ENCODE measurements around the gene CTDSPL2.
"Not testable (repeated sequence)": the region's sequence is repeated elsewhere in the genome, so short reads cannot be mapped to it uniquely, and the experiment has no call there.

Gene CTDSPL2

GRCh38 chr15:44537735-44538240 is 110.4 kb downstream of the CTDSPL2 start:
- DNase-seq (ENCODE audit: low read depth, low spot score) = no peak

DNA sequence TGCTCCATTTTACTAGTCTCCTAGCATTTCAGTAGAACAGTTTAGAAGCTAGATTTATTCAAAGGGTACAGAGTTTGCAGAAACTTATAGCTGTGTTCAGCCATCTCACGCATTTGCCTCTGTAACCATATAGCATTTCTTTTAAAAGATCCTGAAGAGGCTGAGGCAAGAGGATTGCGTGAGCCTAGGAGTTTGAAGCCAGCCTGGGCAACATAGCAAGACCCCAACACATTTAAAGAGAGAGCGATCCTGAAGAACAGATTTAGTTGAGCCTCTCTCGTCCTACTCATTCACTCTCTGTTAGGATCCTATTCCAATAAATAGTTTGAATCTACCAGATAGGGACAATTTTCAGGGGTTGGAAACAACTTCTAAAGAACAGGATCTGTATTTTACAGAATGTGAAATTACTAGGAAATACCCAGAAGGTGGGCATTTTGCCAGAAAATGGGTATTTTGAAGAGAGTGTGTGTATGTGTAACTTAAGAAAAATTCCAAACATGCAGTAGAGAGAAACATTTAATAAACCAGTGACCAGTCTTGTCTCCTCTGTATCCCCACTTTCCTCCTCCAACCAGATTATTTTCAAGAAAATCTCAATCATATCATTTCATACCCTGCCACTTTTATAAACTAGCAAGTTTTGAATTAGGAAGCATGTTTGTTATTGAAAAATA is 114.0 kb downstream of the CTDSPL2 start:
- no peak for DNase-seq (ENCODE audit: low read depth, low spot score)

- no peak for DNase-seq (ENCODE audit: low read depth, low spot score)
Observed at GRCh38 chr15:44542596-44542995, 115.2 kb downstream of the CTDSPL2 start.

GRCh38 chr15:44544745-44545144 is 117.3 kb downstream of the CTDSPL2 start:
- DNase-seq (ENCODE audit: low read depth, low spot score) = not testable (repeated sequence)

DNA sequence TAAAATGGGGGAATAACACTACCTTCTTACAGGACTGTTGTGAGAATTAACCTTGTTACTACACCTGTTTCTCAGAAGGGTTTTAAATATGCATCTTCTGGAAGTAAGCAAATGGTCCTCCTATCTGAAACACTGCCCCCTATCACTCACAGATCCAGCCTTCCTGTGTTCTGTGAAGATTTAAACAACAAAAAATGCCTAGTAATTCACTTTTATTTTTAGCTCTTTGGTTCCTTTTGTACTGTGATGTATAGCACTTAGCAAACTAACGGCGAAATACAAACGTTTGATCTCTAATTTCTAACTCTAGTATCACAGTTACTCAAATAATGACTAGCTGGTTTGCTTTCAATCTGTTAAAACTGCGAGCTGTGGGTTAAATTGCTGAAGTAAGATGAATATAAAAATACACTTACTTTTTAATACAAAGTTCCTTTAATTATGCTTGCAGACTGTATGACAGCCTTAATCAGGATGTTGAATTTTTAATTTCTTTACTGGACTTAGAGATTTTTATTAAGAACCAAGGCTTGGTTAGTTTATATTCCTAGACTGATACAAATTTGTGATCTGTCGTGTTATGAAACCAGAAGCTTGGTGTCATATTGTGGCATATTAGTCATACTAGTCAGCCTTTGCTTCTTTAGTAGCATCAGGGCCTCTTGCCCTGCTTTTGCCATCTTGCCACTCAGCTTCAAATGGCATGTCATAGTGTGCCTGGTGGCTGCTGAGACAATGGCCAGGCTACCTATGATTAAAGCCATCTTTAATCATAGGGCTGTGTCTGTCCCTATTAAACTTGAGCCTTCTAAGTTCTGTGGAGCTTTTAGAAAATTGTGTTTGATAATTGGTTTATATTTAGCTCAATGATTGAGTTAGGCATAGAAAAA is 118.7 kb downstream of the CTDSPL2 start:
- peak; percentile 28 for DNase-seq (ENCODE audit: low read depth, low spot score)

GRCh38 chr15:44549152-44549551 is 121.7 kb downstream of the CTDSPL2 start:
- not testable (repeated sequence) for DNase-seq (ENCODE audit: low read depth, low spot score)

GRCh38 chr15:44550256-44550655 is 122.8 kb downstream of the CTDSPL2 start:
- no peak for DNase-seq (ENCODE audit: low read depth, low spot score)

DNA sequence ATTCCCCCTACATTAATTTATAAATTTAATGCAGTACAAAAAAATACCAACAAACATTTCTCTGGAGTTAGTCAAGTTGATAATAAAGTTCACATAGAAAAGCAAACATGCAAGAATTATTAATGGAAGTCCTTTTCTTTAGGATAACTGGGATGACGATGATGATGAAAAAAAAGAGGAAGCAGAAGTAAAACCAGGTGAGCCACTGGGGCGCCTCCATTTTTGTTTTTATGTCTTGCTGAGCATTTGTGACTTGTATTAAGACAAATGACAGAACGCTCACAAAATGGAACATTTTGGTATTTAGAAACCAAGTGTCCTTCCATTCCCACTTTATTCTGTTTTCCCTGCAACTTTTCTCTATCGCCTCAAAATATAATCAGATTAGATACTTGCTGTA is 123.3 kb downstream of the CTDSPL2 start:
- no peak for DNase-seq (ENCODE audit: low read depth, low spot score)

- no peak for DNase-seq (ENCODE audit: low read depth, low spot score)
Observed at GRCh38 chr15:44554934-44555723, 127.7 kb downstream of the CTDSPL2 start.

- DNase-seq (ENCODE audit: low read depth, low spot score) = not testable (repeated sequence)
Observed at GRCh38 chr15:44560926-44561325, 133.5 kb downstream of the CTDSPL2 start.

DNA sequence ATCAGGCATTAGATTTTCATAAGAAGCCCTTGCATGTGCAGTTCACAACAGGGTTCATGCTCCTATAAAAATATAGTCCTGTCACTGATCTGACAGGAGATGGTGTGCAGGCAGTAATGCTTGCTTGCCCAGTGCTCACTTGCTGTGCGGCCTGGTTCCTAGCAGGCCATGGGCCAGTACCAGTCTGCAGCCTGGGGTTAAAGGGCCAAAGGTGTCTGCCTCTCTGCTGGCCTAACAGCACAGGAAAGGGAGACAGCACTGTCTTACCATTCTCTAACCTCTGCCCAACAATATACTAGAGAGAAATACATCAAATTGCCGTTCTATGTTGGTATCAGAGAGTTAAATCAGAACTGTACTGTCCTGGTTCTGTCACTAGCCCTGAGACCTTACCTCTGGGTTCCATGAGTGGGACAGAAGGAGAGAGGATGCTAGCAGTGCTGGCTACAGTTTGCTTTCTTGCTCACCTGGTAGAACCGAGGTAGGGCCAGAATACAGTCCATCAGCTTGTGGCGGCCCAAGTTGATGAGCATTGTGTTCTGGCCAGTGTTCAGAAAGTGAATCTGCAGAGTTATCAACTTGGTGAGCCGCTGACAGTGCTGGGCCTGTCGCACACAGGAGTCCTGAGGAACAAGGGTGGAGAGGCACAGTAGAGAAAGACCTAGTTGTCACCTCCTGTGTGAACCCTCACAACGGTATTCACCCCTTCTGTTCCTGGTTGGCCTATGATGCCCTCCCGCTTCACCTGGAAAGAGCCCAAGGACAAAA is 138.1 kb downstream of the CTDSPL2 start:
- no peak for DNase-seq (ENCODE audit: low read depth, low spot score)

- no peak for DNase-seq (ENCODE audit: low read depth, low spot score)
Observed at GRCh38 chr15:44566155-44566540, 138.7 kb downstream of the CTDSPL2 start.

DNA sequence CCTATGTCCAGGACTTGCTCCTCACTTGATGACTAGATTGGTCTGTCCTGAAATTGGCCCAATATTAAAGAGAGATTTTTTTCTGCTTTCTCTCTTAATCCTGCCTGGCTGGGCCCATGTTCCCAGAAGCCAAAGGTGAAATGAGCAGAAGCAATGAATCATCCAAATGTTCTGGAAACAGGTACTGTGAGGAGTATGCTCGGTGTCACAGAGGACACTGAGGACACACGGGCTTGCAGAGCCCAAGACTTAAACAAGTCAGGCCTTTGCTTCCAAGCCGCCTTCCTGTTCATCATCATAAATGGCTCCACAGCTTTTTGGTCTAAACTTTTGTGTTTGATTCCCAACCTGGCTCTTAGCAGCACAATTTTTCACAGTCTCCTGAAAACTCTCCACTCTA is 140.9 kb downstream of the CTDSPL2 start:
- DNase-seq (ENCODE audit: low read depth, low spot score) = no peak

DNA sequence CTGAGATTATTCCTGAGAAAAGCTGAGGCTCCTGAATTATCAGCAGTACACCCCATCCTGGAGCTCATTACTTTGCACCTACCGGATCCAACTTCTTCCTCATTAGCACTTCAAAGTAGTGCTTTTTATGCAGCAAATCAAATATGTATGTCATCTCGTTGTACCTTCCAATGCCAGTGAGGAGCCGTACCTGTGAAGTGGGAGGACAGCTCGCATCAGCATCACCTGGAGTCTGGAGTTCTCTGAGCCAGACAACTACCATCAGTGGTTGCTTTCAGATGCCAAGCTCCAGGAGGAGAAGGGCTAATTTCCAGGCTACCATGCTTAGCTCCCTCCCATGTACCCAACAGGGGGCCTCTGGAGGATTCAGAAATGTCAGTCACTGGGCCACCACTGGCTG is 141.9 kb downstream of the CTDSPL2 start:
- DNase-seq (ENCODE audit: low read depth, low spot score) = no peak

- no peak for DNase-seq (ENCODE audit: low read depth, low spot score)
Observed at GRCh38 chr15:44570361-44570760, 142.9 kb downstream of the CTDSPL2 start.

DNA sequence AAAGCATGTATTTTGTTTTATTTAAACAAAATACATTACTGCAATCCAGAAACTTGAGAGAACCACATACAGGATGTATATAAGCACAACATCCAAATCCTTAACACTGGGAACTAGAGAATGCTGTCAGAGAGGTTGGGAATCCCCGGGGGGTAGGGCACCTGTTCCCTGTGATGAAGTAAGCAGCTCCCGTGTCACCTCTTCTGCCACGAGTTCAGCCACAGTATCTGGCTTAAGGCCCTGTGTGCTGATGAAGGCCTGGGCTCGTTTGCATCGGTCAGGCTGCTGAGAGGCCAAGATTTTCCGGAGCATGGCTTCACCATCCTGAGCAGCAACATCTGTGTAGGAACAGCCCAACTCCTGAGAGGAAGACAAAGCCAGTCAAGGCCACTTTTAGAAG is 146.0 kb downstream of the CTDSPL2 start:
- no peak for DNase-seq (ENCODE audit: low read depth, low spot score)

GRCh38 chr15:44574734-44575133 is 147.3 kb downstream of the CTDSPL2 start:
- DNase-seq (ENCODE audit: low read depth, low spot score) = no peak
